Panc1 (cell line): Measurements from ENCODE around the gene B4GALT3. TPM values are rescaled to one million over a fixed set of nuclear protein-coding genes. Genes with fewer than 3 reads are reported as not detected.

ENCODE experiments used
- ATAC-seq: fragments of 200-7000 bp; cut with Tn5 transposase; 2 replicates; pipeline ENCODE4 v1.9.1; 2020; ENCODE audit warnings: mild to moderate bottlenecking, moderate library complexity
- BruUV-seq: library from RNA; stranded (reverse); fragments of 400-500 nt; replicated peaks from 2 replicates; lab custom pipeline; 2021; lab: Mats Ljungman, UMichigan
- CTCF ChIA-PET: fragments of 300-600 bp; sonication (Branson Sonifier 250); formaldehyde crosslinking; loops from one replicate; lab custom pipeline; 2022; ENCODE audit warnings: antibody characterized with exemption; lab: Charles Lee
- POLR2A ChIA-PET: fragments of 300-600 bp; sonication (Branson Sonifier 250); formaldehyde crosslinking; loops from one replicate; lab custom pipeline; 2022; ENCODE audit warnings: antibody characterized with exemption; lab: Charles Lee
- DNase-seq: peaks from one replicate; pipeline ENCODE4 v3.0.0-alpha.2; 2010; ENCODE audit warnings: low read depth, low spot score
- H3K27ac ChIP-seq: 2 replicates; pipeline ENCODE4 v1.5.1; 2011; ENCODE audit warnings: mild to moderate bottlenecking, low read length, inconsistent platforms
- H3K27me3 ChIP-seq: fragments of 200-500 bp; sonication (Bioruptor generic); 2 replicates; pipeline ENCODE4 v1.6.0; 2014; ENCODE audit warnings: low read length, inconsistent platforms; ENCODE audit not compliant: control insufficient read depth, insufficient read depth
- H3K36me3 ChIP-seq: fragments of 200-500 bp; sonication (Bioruptor generic); 2 replicates; pipeline ENCODE4 v1.5.1; 2014; ENCODE audit warnings: inconsistent platforms, mild to moderate bottlenecking, low read length, moderate library complexity; ENCODE audit not compliant: control insufficient read depth, insufficient read depth
- H3K4me1 ChIP-seq: 2 replicates; pipeline ENCODE4 v1.5.1; 2011; ENCODE audit warnings: inconsistent platforms, mild to moderate bottlenecking, low read length, moderate library complexity; ENCODE audit not compliant: control insufficient read depth, insufficient read depth
- H3K4me3 ChIP-seq, 2 experiments: 2 replicates each; pipeline ENCODE4 v1.5.1; 2011 to 2012; ENCODE audit warnings: low read depth in 2 of 2, low read length in 2 of 2, mild to moderate bottlenecking in 2 of 2, inconsistent platforms in 1 of 2, moderate library complexity in 1 of 2
- H3K9me3 ChIP-seq: fragments of 200-500 bp; sonication (Bioruptor generic); 2 replicates; pipeline ENCODE4 v1.5.1; 2014; ENCODE audit warnings: low read depth, mild to moderate bottlenecking, inconsistent platforms, low read length, moderate library complexity; ENCODE audit not compliant: control insufficient read depth, insufficient read depth
- CTCF ChIP-seq: fragments of 450-650 bp; IDR thresholded peaks from 2 replicates; pipeline ENCODE4 v1.5.1; 2017; ENCODE audit warnings: mild to moderate bottlenecking
- POLR2AphosphoS5 ChIP-seq: IDR thresholded peaks from 2 replicates; pipeline ENCODE4 v1.6.1; 2012; ENCODE audit warnings: mild to moderate bottlenecking, low read depth, low read length, moderate library complexity
- REST ChIP-seq, 2 experiments: IDR thresholded peaks; 2 replicates each; pipeline ENCODE4 v1.6.1; 2011 to 2012; ENCODE audit warnings: low read depth in 2 of 2, control low read depth in 1 of 2, low read length in 1 of 2, mild to moderate bottlenecking in 1 of 2, moderate library complexity in 1 of 2; ENCODE audit not compliant: insufficient read depth in 1 of 2
- SIN3A ChIP-seq: IDR thresholded peaks from 2 replicates; pipeline ENCODE4 v1.6.1; 2012; ENCODE audit warnings: low read depth, mild to moderate bottlenecking, low read length, moderate library complexity, borderline replicate concordance; ENCODE audit not compliant: insufficient read depth
- in situ Hi-C: cut with HindIII; loops from 2 replicates; pipeline ENCODE4 v1.10.0; 2016; ENCODE audit warnings: low sequenced_read_pairs, low pct_unique_long_range_greater_than_20kb
- intact Hi-C: fragments of 100-400 bp; cut with micrococcal nuclease; formaldehyde crosslinking; loops from one replicate; pipeline ENCODE4 v1.10.0; 2022; ENCODE audit not compliant: unreplicated experiment
- total RNA-seq: library from RNA; stranded (reverse); gene quantifications from one replicate; pipeline ENCODE4 v1.2.1, GENCODE V29; 2021; ENCODE audit not compliant: unreplicated experiment

The B4GALT3 gene
- total RNA-seq, 1 experiment from 2014 or later = 28.6 TPM

- no peaks in the 10 kb centered on the region for H3K4me1 ChIP-seq
- peaks cover 14% of the 10 kb centered on the region for H3K36me3 ChIP-seq
- DNase-seq = no peak
- H3K27ac ChIP-seq = no peak within 1 kb of the TSS
- no peaks in the 10 kb centered on the region for H3K27me3 ChIP-seq
- no TSS peak for BruUV-seq
- ATAC-seq = no peak
- H3K9me3 ChIP-seq = no peaks in the 10 kb centered on the region
- TF ChIP-seq POLR2AphosphoS5 (peak; percentile 53; the same call in 1 of the 2 replicates), CTCF (no peak), SIN3A (no peak)
- no peak within 1 kb of the TSS for H3K4me3 ChIP-seq
- intact Hi-C loops = no loop called here
- ChIA-PET CTCF (interaction anchor here (0.5 kb wide), 1 partner anchor 193 kb away, joined by 3 read pairs; no protein-coding TSS in a partner anchor), POLR2A (no interaction called here)
- in situ Hi-C loops = loop anchor here (25.0 kb wide), 1 partner anchor 172 kb away; no protein-coding TSS in a partner anchor
Observed at GRCh38 chr1:161215076-161215475, 37.8 kb upstream of the B4GALT3 start, which contains the start of gene FCER1G. Gene FCER1G (plus strand): TSS chr1:161215295. CDS start chr1:161215322, 27 bp downstream.

GRCh38 chr1:161214369-161214768 is 37.1 kb upstream of the B4GALT3 start:
- H3K9me3 ChIP-seq = no peaks in the 10 kb centered on the region
- in situ Hi-C loops (loop anchor here (25.0 kb wide), 1 partner anchor 173 kb away; no protein-coding TSS in a partner anchor), intact Hi-C loops (no loop called here)
- H3K27ac ChIP-seq = no peak overlapping the region
- H3K4me3 ChIP-seq = no peak overlapping the region
- no peak for DNase-seq
- H3K27me3 ChIP-seq = no peaks in the 10 kb centered on the region
- no peak for ATAC-seq
- no TSS peak for BruUV-seq
- TF ChIP-seq SIN3A (no peak), REST (IDR thresholded peaks at IDR 0.05; ENCODE audit: insufficient read depth in 1 of 2, low read depth in 2 of 2, low read length in 1 of 2) (no peak), POLR2AphosphoS5 (no peak), CTCF (no peak)
- CTCF ChIA-PET = no interaction called here
- POLR2A ChIA-PET = no interaction called here
- peaks cover 20% of the 10 kb centered on the region for H3K36me3 ChIP-seq
- no peaks in the 10 kb centered on the region for H3K4me1 ChIP-seq
